ENCODE measurements around the gene ARRB1.

The ARRB1 gene

DNA sequence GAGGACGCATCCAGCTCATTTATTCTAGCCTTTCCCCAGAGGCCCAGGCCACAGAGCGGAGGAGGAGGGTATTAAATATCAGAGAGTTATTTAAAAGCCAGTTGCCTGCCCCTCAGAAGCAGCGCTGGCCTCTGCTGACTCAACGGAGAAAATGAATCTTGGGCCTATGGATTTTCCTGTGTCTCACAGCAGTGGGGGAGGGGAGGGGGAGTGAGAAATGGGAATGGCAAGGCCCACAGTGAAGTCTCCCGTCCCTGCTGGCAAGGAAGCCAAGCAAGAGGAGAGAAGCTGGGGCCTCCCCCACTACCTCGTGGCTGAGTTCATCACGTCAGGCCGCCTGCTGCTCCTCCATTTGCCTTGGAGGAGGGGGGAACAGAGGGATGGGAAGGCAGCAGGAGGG, 115.4 kb downstream of the ARRB1 start:
- Histone ChIP-seq H3K27me3 (replicated peaks; ENCODE audit: insufficient read depth, low read length) (peaks cover 66% of the 10 kb centered on the region), H3K79me2 (ENCODE audit: low read length) (no peaks in the 10 kb centered on the region), H4K20me1 (ENCODE audit: insufficient read depth, low read length) (no peaks in the 10 kb centered on the region), H3K27ac (ENCODE audit: low read length) (no peak overlapping the region), H2AFZ (ENCODE audit: low read length) (no peak overlapping the region), H3K4me1 (ENCODE audit: low read length) (no peaks in the 10 kb centered on the region), H3K36me3 (replicated peaks; ENCODE audit: insufficient read depth, low read length) (no peaks in the 10 kb centered on the region), H3K9me2 (replicated peaks; ENCODE audit: insufficient read depth, low read length) (no peaks in the 10 kb centered on the region), H3F3A (ENCODE audit: insufficient read depth, low read length) (no peaks in the 10 kb centered on the region), H3K9me3 (replicated peaks; ENCODE audit: insufficient read depth, low read length) (no peaks in the 10 kb centered on the region), H3K4me3 (ENCODE audit: low read length) (no peak overlapping the region), H3K9ac (ENCODE audit: low read length) (no peak overlapping the region), H3K4me2 (ENCODE audit: low read depth, low read length) (no peak overlapping the region)
- TF ChIP-seq EZH2phosphoT487 (IDR thresholded peaks at IDR 0.05; ENCODE audit: low read length): no peak
- TF ChIP-seq EZH2 (optimal IDR thresholded peaks at IDR 0.05; ENCODE audit: low read depth, low read length): no peak
- no peak for DNase-seq

DNA sequence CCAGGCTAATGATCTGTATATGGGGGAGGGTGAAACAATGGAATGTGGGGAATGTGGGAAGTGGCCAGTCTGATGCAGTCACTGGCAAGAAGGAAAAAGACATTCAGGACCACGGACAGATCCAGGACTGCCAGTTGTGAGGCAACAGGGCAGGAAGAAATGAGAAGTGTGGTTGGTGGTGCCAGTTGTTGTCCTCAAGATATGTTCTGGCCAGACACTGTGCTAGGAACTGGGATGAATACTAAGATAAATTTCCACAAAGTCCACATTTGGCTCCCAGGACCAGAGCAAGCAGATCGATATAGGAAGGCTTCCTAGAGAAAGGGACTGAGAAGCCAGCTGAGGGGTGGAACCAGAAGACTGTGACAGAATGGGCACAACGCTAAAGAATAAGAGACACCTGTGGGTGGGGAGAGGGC, 117.7 kb downstream of the ARRB1 start:
- Histone ChIP-seq H2AFZ (ENCODE audit: low read length) (no peak overlapping the region), H3K27me3 (replicated peaks; ENCODE audit: insufficient read depth, low read length) (peaks cover 47% of the 10 kb centered on the region), H3F3A (ENCODE audit: insufficient read depth, low read length) (no peaks in the 10 kb centered on the region), H3K9me3 (replicated peaks; ENCODE audit: insufficient read depth, low read length) (no peaks in the 10 kb centered on the region), H3K9ac (ENCODE audit: low read length) (no peak overlapping the region), H3K36me3 (replicated peaks; ENCODE audit: insufficient read depth, low read length) (no peaks in the 10 kb centered on the region), H3K79me2 (ENCODE audit: low read length) (no peaks in the 10 kb centered on the region), H3K4me3 (ENCODE audit: low read length) (no peak overlapping the region), H3K4me2 (ENCODE audit: low read depth, low read length) (no peak overlapping the region), H3K9me2 (replicated peaks; ENCODE audit: insufficient read depth, low read length) (no peaks in the 10 kb centered on the region), H3K4me1 (ENCODE audit: low read length) (no peaks in the 10 kb centered on the region), H3K27ac (ENCODE audit: low read length) (no peak overlapping the region), H4K20me1 (ENCODE audit: insufficient read depth, low read length) (no peaks in the 10 kb centered on the region)
- no peak for TF ChIP-seq EZH2phosphoT487 (IDR thresholded peaks at IDR 0.05; ENCODE audit: low read length)
- TF ChIP-seq, protein P1, sequence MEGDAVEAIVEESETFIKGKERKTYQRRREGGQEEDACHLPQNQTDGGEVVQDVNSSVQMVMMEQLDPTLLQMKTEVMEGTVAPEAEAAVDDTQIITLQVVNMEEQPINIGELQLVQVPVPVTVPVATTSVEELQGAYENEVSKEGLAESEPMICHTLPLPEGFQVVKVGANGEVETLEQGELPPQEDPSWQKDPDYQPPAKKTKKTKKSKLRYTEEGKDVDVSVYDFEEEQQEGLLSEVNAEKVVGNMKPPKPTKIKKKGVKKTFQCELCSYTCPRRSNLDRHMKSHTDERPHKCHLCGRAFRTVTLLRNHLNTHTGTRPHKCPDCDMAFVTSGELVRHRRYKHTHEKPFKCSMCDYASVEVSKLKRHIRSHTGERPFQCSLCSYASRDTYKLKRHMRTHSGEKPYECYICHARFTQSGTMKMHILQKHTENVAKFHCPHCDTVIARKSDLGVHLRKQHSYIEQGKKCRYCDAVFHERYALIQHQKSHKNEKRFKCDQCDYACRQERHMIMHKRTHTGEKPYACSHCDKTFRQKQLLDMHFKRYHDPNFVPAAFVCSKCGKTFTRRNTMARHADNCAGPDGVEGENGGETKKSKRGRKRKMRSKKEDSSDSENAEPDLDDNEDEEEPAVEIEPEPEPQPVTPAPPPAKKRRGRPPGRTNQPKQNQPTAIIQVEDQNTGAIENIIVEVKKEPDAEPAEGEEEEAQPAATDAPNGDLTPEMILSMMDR (IDR thresholded peaks at IDR 0.05; ENCODE audit: low read length): no peak
- TF ChIP-seq EZH2 (optimal IDR thresholded peaks at IDR 0.05; ENCODE audit: low read depth, low read length): no peak
- DNase-seq: peak; percentile 41

DNA sequence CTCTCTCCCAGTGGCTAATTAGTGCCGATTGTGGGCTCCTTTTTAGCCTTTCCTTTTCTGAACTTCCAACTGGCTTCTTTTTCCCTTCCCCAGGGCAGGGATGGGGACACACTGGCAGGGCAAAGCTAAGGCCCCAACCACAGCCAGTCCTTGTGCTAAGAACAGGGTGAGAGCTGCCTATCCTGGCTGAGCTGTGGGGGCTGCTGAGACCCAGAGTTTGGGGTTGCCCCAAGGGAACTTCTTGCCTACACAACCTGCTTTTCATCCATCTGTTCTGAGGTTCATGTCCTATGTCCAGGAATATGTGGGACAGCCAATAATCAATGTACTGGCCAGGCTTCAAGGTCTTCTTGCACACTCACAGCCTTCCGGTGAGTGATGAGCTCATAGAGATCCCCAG, 120.8 kb downstream of the ARRB1 start:
- no peaks in the 10 kb centered on the region for H3K36me3 ChIP-seq (replicated peaks; ENCODE audit: insufficient read depth, low read length)
- H3F3A ChIP-seq (ENCODE audit: insufficient read depth, low read length): no peaks in the 10 kb centered on the region
- H3K9me3 ChIP-seq (replicated peaks; ENCODE audit: insufficient read depth, low read length): no peaks in the 10 kb centered on the region
- no peaks in the 10 kb centered on the region for H3K4me1 ChIP-seq (ENCODE audit: low read length)
- H4K20me1 ChIP-seq (ENCODE audit: insufficient read depth, low read length): no peaks in the 10 kb centered on the region
- DNase-seq: no peak
- no peaks in the 10 kb centered on the region for H3K9me2 ChIP-seq (replicated peaks; ENCODE audit: insufficient read depth, low read length)
- no peak overlapping the region for H3K4me3 ChIP-seq (ENCODE audit: low read length)
- H2AFZ ChIP-seq (ENCODE audit: low read length): no peak overlapping the region
- TF ChIP-seq EZH2 (optimal IDR thresholded peaks at IDR 0.05; ENCODE audit: low read depth, low read length): no peak
- no peak for TF ChIP-seq EZH2phosphoT487 (IDR thresholded peaks at IDR 0.05; ENCODE audit: low read length)
- TF ChIP-seq, protein P1 (IDR thresholded peaks at IDR 0.05; ENCODE audit: low read length): no peak
- H3K27ac ChIP-seq (ENCODE audit: low read length): no peak overlapping the region
- H3K27me3 ChIP-seq (replicated peaks; ENCODE audit: insufficient read depth, low read length): peaks cover 17% of the 10 kb centered on the region
- no peak overlapping the region for H3K4me2 ChIP-seq (ENCODE audit: low read depth, low read length)
- no peaks in the 10 kb centered on the region for H3K79me2 ChIP-seq (ENCODE audit: low read length)
- no peak overlapping the region for H3K9ac ChIP-seq (ENCODE audit: low read length)

DNA sequence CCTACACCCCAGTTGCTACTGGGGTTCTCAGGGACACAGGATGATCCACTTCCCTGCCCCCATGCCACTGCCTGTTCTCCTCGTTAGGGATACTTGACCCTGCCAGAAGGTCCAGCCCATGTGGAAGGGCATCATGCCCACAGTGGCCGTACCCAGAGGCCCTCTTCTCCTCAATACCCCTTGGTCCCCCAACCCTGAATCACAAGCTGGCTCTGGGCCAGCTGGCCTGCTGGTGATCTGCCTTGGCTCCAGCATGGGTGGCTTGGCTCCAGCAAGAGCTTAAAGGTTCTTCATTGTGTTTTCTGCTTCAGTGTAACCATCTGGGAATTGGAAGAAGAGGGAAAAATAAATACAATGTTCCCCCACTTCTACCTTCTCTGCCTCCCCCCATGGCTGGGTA, 122.0 kb downstream of the ARRB1 start:
- H3K79me2 ChIP-seq (ENCODE audit: low read length): no peaks in the 10 kb centered on the region
- H3K36me3 ChIP-seq (replicated peaks; ENCODE audit: insufficient read depth, low read length): no peaks in the 10 kb centered on the region
- no peak overlapping the region for H3K9ac ChIP-seq (ENCODE audit: low read length)
- DNase-seq: no peak
- H3K4me1 ChIP-seq (ENCODE audit: low read length): no peaks in the 10 kb centered on the region
- H4K20me1 ChIP-seq (ENCODE audit: insufficient read depth, low read length): no peaks in the 10 kb centered on the region
- H3K27me3 ChIP-seq (replicated peaks; ENCODE audit: insufficient read depth, low read length): peaks cover 11% of the 10 kb centered on the region
- no peak overlapping the region for H3K4me3 ChIP-seq (ENCODE audit: low read length)
- H3K27ac ChIP-seq (ENCODE audit: low read length): no peak overlapping the region
- no peak overlapping the region for H3K4me2 ChIP-seq (ENCODE audit: low read depth, low read length)
- no peaks in the 10 kb centered on the region for H3K9me3 ChIP-seq (replicated peaks; ENCODE audit: insufficient read depth, low read length)
- no peak for TF ChIP-seq EZH2phosphoT487 (IDR thresholded peaks at IDR 0.05; ENCODE audit: low read length)
- TF ChIP-seq, protein P1 (IDR thresholded peaks at IDR 0.05; ENCODE audit: low read length): no peak
- TF ChIP-seq EZH2 (optimal IDR thresholded peaks at IDR 0.05; ENCODE audit: low read depth, low read length): no peak
- H3F3A ChIP-seq (ENCODE audit: insufficient read depth, low read length): no peaks in the 10 kb centered on the region
- no peaks in the 10 kb centered on the region for H3K9me2 ChIP-seq (replicated peaks; ENCODE audit: insufficient read depth, low read length)
- no peak overlapping the region for H2AFZ ChIP-seq (ENCODE audit: low read length)
